ENCODE measurements around the gene EMX2. TPM values are rescaled to one million over a fixed set of nuclear protein-coding genes. Genes with fewer than 3 reads are reported as not detected.

EMX2 gene
- polyA plus RNA-seq, 4 donors, result 0.01 to 0.45 (median 0.04) TPM; not detected in 1

GRCh38 chr10:117518246-117518645 lies 24.3 kb upstream of the EMX2 start:
- H3K9me3 ChIP-seq (ENCODE audit: control insufficient read depth in 2 of 2, insufficient read depth in 1 of 2, low read depth in 1 of 2, low read length in 1 of 2), result no peaks in the 10 kb centered on the region
- no peaks in the 10 kb centered on the region for H3K36me3 ChIP-seq (ENCODE audit: control insufficient read depth in 3 of 3, insufficient read depth in 2 of 3, low read depth in 1 of 3, low read length in 3 of 3)
- WGBS, 3 donors, result 10 to 34% (median 11%) methylated on average over 5 of the region's 5 CpGs
- FAIRE-seq (no peak), DNase-seq (peak; percentile 18 to 46)
- peaks cover 0 to 10% (median 9%) of the 10 kb centered on the region in 3 donors for H3K27me3 ChIP-seq (ENCODE audit: control insufficient read depth in 3 of 3, insufficient read depth in 3 of 3, low read length in 3 of 3)
- no peaks in the 10 kb centered on the region for H3K4me1 ChIP-seq (ENCODE audit: control insufficient read depth in 3 of 3, insufficient read depth in 2 of 3, low read depth in 1 of 3, low read length in 2 of 3)
- no peak overlapping the region for H3K4me3 ChIP-seq (ENCODE audit: low read depth in 1 of 3, low read length in 3 of 3)
- H3K27ac ChIP-seq (ENCODE audit: low read depth in 1 of 3, low read length in 2 of 3), result no peak overlapping the region

- Histone ChIP-seq H3K9me3 (ENCODE audit: control insufficient read depth in 2 of 2, insufficient read depth in 1 of 2, low read depth in 1 of 2, low read length in 1 of 2) (no peaks in the 10 kb centered on the region), H3K36me3 (ENCODE audit: control insufficient read depth in 3 of 3, insufficient read depth in 2 of 3, low read depth in 1 of 3, low read length in 3 of 3) (no peaks in the 10 kb centered on the region), H3K4me3 (ENCODE audit: low read depth in 1 of 3, low read length in 3 of 3) (no peak overlapping the region), H3K27me3 (ENCODE audit: control insufficient read depth in 3 of 3, insufficient read depth in 3 of 3, low read length in 3 of 3) (peaks cover 0 to 17% (median 6%) of the 10 kb centered on the region in 3 donors), H3K4me1 (ENCODE audit: control insufficient read depth in 3 of 3, insufficient read depth in 2 of 3, low read depth in 1 of 3, low read length in 2 of 3) (no peaks in the 10 kb centered on the region), H3K27ac (ENCODE audit: low read depth in 1 of 3, low read length in 2 of 3) (no peak overlapping the region)
- WGBS, 3 donors, result 76 to 78% (median 78%) methylated on average over 8 of the region's 8 CpGs
- DNase-seq, result no peak
- no peak for FAIRE-seq
Observed at GRCh38 chr10:117519286-117519685, 23.3 kb upstream of the EMX2 start.

GRCh38 chr10:117519879-117520278 lies 22.7 kb upstream of the EMX2 start:
- Histone ChIP-seq H3K27me3 (ENCODE audit: control insufficient read depth in 3 of 3, insufficient read depth in 3 of 3, low read length in 3 of 3) (peaks cover 0 to 21% (median 6%) of the 10 kb centered on the region in 3 donors), H3K27ac (ENCODE audit: low read depth in 1 of 3, low read length in 2 of 3) (no peak overlapping the region), H3K36me3 (ENCODE audit: control insufficient read depth in 3 of 3, insufficient read depth in 2 of 3, low read depth in 1 of 3, low read length in 3 of 3) (no peaks in the 10 kb centered on the region), H3K4me3 (ENCODE audit: low read depth in 1 of 3, low read length in 3 of 3) (no peak overlapping the region), H3K9me3 (ENCODE audit: control insufficient read depth in 2 of 2, insufficient read depth in 1 of 2, low read depth in 1 of 2, low read length in 1 of 2) (no peaks in the 10 kb centered on the region), H3K4me1 (ENCODE audit: control insufficient read depth in 3 of 3, insufficient read depth in 2 of 3, low read depth in 1 of 3, low read length in 2 of 3) (no peaks in the 10 kb centered on the region)
- no peak for DNase-seq
- FAIRE-seq, result no peak
- WGBS, 3 donors, result 51 to 75% (median 55%) methylated on average over 3 of the region's 3 CpGs

- no peak for DNase-seq
- Histone ChIP-seq H3K9me3 (ENCODE audit: control insufficient read depth in 2 of 2, insufficient read depth in 1 of 2, low read depth in 1 of 2, low read length in 1 of 2) (no peaks in the 10 kb centered on the region), H3K36me3 (ENCODE audit: control insufficient read depth in 3 of 3, insufficient read depth in 2 of 3, low read depth in 1 of 3, low read length in 3 of 3) (no peaks in the 10 kb centered on the region), H3K4me3 (ENCODE audit: low read depth in 1 of 3, low read length in 3 of 3) (no peak overlapping the region), H3K27me3 (ENCODE audit: control insufficient read depth in 3 of 3, insufficient read depth in 3 of 3, low read length in 3 of 3) (peaks cover 3 to 69% (median 51%) of the 10 kb centered on the region in 3 donors), H3K4me1 (ENCODE audit: control insufficient read depth in 3 of 3, insufficient read depth in 2 of 3, low read depth in 1 of 3, low read length in 2 of 3) (peaks cover 0 to 6% (median 0%) of the 10 kb centered on the region in 3 donors), H3K27ac (ENCODE audit: low read depth in 1 of 3, low read length in 2 of 3) (no peak overlapping the region)
- no peak for FAIRE-seq
- WGBS, 3 donors, result 36 to 49% (median 37%) methylated on average over 4 of the region's 4 CpGs
Observed at GRCh38 chr10:117530791-117531190, 11.8 kb upstream of the EMX2 start.

DNA sequence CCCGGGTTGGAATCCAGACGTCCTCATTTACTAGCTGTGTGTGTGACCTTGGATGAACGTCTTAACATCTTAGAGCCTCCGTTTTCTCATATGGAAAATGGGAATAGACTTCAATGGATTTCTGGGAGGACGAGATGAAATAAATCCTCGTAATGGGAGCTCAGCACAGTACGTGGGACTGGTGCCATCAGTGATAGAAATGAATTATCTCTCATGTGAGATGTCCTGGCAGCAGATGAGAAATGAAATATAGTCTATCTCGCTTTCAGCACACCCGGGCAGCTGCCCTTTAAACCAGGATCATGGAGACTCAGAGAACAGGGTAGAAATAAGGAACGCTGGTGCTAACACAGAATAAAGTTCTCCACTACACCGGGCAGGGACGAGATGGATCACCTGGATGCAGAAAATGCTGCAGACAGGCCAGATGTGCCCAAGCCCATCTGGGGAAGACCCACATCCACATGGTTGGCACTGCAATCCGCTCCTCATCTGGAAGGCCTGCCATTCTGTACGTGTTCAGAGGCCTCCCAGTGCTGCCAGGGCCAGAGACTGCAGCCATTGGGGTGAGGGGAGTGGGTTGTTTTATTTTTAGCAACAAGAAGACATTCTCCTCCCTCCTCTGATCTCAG lies 11.1 kb upstream of the EMX2 start:
- Histone ChIP-seq H3K36me3 (ENCODE audit: control insufficient read depth in 3 of 3, insufficient read depth in 2 of 3, low read depth in 1 of 3, low read length in 3 of 3) (no peaks in the 10 kb centered on the region), H3K9me3 (ENCODE audit: control insufficient read depth in 2 of 2, insufficient read depth in 1 of 2, low read depth in 1 of 2, low read length in 1 of 2) (no peaks in the 10 kb centered on the region), H3K27me3 (ENCODE audit: control insufficient read depth in 3 of 3, insufficient read depth in 3 of 3, low read length in 3 of 3) (peaks cover 3 to 76% (median 58%) of the 10 kb centered on the region in 3 donors), H3K4me3 (ENCODE audit: low read depth in 1 of 3, low read length in 3 of 3) (no peak overlapping the region), H3K4me1 (ENCODE audit: control insufficient read depth in 3 of 3, insufficient read depth in 2 of 3, low read depth in 1 of 3, low read length in 2 of 3) (peaks cover 0 to 6% (median 0%) of the 10 kb centered on the region in 3 donors), H3K27ac (ENCODE audit: low read depth in 1 of 3, low read length in 2 of 3) (no peak overlapping the region)
- 20 to 30% (median 25%) methylated on average over 14 of the region's 14 CpGs for WGBS, 3 donors
- no peak for FAIRE-seq
- DNase-seq, result no peak

DNA sequence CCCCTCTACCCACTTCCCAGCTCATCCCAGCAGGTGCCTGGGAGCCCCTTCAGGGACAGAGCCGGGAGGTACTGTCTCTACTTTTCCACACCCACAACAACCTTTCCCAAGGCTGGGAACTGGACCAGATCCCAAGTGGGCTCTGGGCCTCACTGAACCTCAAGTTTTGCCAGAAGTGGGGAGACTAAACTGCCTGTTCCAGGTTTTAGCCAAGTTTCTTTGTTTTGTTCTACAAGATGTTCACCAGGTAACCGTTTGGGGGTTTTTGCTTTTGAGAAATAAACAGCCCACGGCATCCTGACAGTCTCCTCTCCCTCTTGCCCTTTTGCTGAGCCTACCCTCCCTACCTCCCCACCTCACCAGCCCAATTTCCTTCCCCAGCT lies 10.6 kb upstream of the EMX2 start:
- no peak overlapping the region for H3K27ac ChIP-seq (ENCODE audit: low read depth in 1 of 3, low read length in 2 of 3)
- no peak for FAIRE-seq
- H3K36me3 ChIP-seq (ENCODE audit: control insufficient read depth in 3 of 3, insufficient read depth in 2 of 3, low read depth in 1 of 3, low read length in 3 of 3), result no peaks in the 10 kb centered on the region
- H3K27me3 ChIP-seq (ENCODE audit: control insufficient read depth in 3 of 3, insufficient read depth in 3 of 3, low read length in 3 of 3), result peaks cover 3 to 76% (median 60%) of the 10 kb centered on the region in 3 donors
- H3K4me3 ChIP-seq (ENCODE audit: low read depth in 1 of 3, low read length in 3 of 3), result no peak overlapping the region
- H3K4me1 ChIP-seq (ENCODE audit: control insufficient read depth in 3 of 3, insufficient read depth in 2 of 3, low read depth in 1 of 3, low read length in 2 of 3), result peaks cover 0 to 6% (median 0%) of the 10 kb centered on the region in 3 donors
- no peaks in the 10 kb centered on the region for H3K9me3 ChIP-seq (ENCODE audit: control insufficient read depth in 2 of 2, insufficient read depth in 1 of 2, low read depth in 1 of 2, low read length in 1 of 2)
- WGBS, 3 donors, result 3 to 14% (median 13%) methylated on average over 3 of the region's 3 CpGs
- no peak for DNase-seq

GRCh38 chr10:117532451-117533107 lies 10.0 kb upstream of the EMX2 start:
- DNase-seq (peak in 1 of 2 donors; percentile 25), FAIRE-seq (no peak)
- Histone ChIP-seq H3K4me3 (ENCODE audit: low read depth in 1 of 3, low read length in 3 of 3) (no peak overlapping the region), H3K36me3 (ENCODE audit: control insufficient read depth in 3 of 3, insufficient read depth in 2 of 3, low read depth in 1 of 3, low read length in 3 of 3) (no peaks in the 10 kb centered on the region), H3K27ac (ENCODE audit: low read depth in 1 of 3, low read length in 2 of 3) (no peak overlapping the region), H3K27me3 (ENCODE audit: control insufficient read depth in 3 of 3, insufficient read depth in 3 of 3, low read length in 3 of 3) (peaks cover 3 to 81% (median 65%) of the 10 kb centered on the region in 3 donors), H3K4me1 (ENCODE audit: control insufficient read depth in 3 of 3, insufficient read depth in 2 of 3, low read depth in 1 of 3, low read length in 2 of 3) (peaks cover 0 to 11% (median 0%) of the 10 kb centered on the region in 3 donors), H3K9me3 (ENCODE audit: control insufficient read depth in 2 of 2, insufficient read depth in 1 of 2, low read depth in 1 of 2, low read length in 1 of 2) (no peaks in the 10 kb centered on the region)
- WGBS, 3 donors, result 2 to 6% (median 3%) methylated on average over 33 of the region's 33 CpGs

DNA sequence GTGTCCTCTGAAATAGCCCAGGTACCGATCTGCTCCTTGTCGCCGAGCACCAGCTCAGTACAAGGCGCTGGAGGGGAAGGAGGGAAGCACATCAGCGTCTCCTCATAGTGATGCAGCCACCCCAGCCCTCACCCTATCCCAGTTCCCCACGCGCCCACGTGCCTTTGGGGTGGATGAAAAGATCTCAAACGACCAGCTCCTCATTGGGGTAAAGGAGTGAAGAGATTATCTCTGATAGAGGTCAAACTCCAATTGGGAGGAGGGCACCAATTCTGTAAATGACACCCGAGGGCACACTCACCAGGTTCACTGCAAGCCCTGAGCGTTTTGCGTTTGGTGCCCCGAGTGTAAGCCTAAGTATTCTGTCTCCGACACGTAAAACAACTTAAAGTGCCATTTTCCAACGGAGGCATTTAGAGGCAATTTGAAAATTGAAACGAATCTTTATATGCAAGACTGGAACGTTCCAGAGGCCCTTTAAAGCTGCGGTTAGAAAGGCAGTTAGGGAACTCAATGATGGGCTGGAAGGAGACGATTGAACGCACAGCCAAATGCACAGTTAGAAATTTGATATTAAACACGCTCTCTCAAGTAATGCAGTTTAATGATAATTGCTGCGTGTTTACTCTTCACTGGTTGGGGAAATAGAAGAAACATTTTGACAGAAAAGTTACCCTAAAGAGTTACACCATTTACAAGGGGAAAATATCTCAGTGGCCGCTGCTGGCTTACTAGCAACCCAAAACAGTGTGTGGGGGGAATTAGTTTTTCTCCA lies 8.9 kb upstream of the EMX2 start:
- Histone ChIP-seq H3K27ac (ENCODE audit: low read depth in 1 of 3, low read length in 2 of 3) (no peak overlapping the region), H3K4me1 (ENCODE audit: control insufficient read depth in 3 of 3, insufficient read depth in 2 of 3, low read depth in 1 of 3, low read length in 2 of 3) (peaks cover 0 to 18% (median 0%) of the 10 kb centered on the region in 3 donors), H3K27me3 (ENCODE audit: control insufficient read depth in 3 of 3, insufficient read depth in 3 of 3, low read length in 3 of 3) (peaks cover 3 to 89% (median 73%) of the 10 kb centered on the region in 3 donors), H3K36me3 (ENCODE audit: control insufficient read depth in 3 of 3, insufficient read depth in 2 of 3, low read depth in 1 of 3, low read length in 3 of 3) (no peaks in the 10 kb centered on the region), H3K4me3 (ENCODE audit: low read depth in 1 of 3, low read length in 3 of 3) (no peak overlapping the region), H3K9me3 (ENCODE audit: control insufficient read depth in 2 of 2, insufficient read depth in 1 of 2, low read depth in 1 of 2, low read length in 1 of 2) (no peaks in the 10 kb centered on the region)
- DNase-seq (peak in 1 of 2 donors; percentile 14), FAIRE-seq (no peak)
- 4 to 7% (median 5%) methylated on average over 24 of the region's 24 CpGs for WGBS, 3 donors
